ENCODE measurements around the gene RAB31. TPM values are rescaled to one million over a fixed set of nuclear protein-coding genes. Genes with fewer than 3 reads are reported as not detected.

RAB31 gene
- polyA plus RNA-seq, 1 of the 3 experiments (the other 2 are of a cell fraction): 23.0 TPM

- no peak for TF ChIP-seq YY1 (IDR thresholded peaks at IDR 0.05; ENCODE audit: low read depth)
- no peak for TF ChIP-seq NFIC (IDR thresholded peaks at IDR 0.05; ENCODE audit: borderline replicate concordance)
Observed at GRCh38 chr18:9724797-9725585, 16.9 kb downstream of the RAB31 start (continued).

- Histone ChIP-seq H3K27ac (ENCODE audit: low read depth in 2 of 2, low read length in 1 of 2) (no peak overlapping the region), H3K9me3 (no peaks in the 10 kb centered on the region), H3K9me2 (no peaks in the 10 kb centered on the region), H2AFZ (ENCODE audit: low read depth) (no peak overlapping the region), H3K4me1 (ENCODE audit: control insufficient read depth in 1 of 2, insufficient read depth in 2 of 2, low read depth in 1 of 2, low read length in 1 of 2) (0 out of 4 replicates have a peak, but pooled peaks cover 0 to 10% of the 10 kb centered on the region in 2 experiments), H3K4me2 (no peak overlapping the region), H4K20me1 (ENCODE audit: insufficient read depth) (no peaks in the 10 kb centered on the region), H3K4me3 (ENCODE audit: low read depth in 2 of 2, low read length in 1 of 2) (no peak overlapping the region), H3K36me3 (replicated peaks in 1 of 2; ENCODE audit: control insufficient read depth in 1 of 2, insufficient read depth in 2 of 2, low read length in 1 of 2) (peaks cover 0 to 4% of the 10 kb centered on the region in 2 experiments), H3F3A (replicated peaks; ENCODE audit: insufficient read depth) (no peaks in the 10 kb centered on the region), H3K27me3 (ENCODE audit: insufficient read depth) (no peaks in the 10 kb centered on the region), H3K79me2 (ENCODE audit: insufficient read depth) (peaks cover 69% of the 10 kb centered on the region; the same call in 1 of the 2 replicates), H3K9ac (no peak overlapping the region)
- WGBS (ENCODE audit: low lambda C conversion rate): 96% methylated on average over 4 of the region's 5 CpGs
- TF ChIP-seq GATA2 (CRISPR knock-in tag; IDR thresholded peaks at IDR 0.05) (no peak), ZBTB33 (IDR thresholded peaks at IDR 0.05; ENCODE audit: borderline replicate concordance, low read depth) (no peak), EP300 (IDR thresholded peaks at IDR 0.05; ENCODE audit: borderline replicate concordance in 1 of 2, low read depth in 1 of 2, low read length in 1 of 2) (no peak), RCOR1 (IDR thresholded peaks at IDR 0.05; ENCODE audit: low read length) (no peak), POLR2AphosphoS5 (IDR thresholded peaks at IDR 0.05; ENCODE audit: low read depth, low read length) (no peak), EZH2phosphoT487 (IDR thresholded peaks at IDR 0.05; ENCODE audit: borderline replicate concordance, low read depth) (no peak), TAF1 (IDR thresholded peaks at IDR 0.05; ENCODE audit: borderline replicate concordance, low read depth, low read length) (no peak), JUND (IDR thresholded peaks at IDR 0.05) (no peak), TCF12 (IDR thresholded peaks at IDR 0.05) (no peak), USF2 (IDR thresholded peaks at IDR 0.05; ENCODE audit: borderline replicate concordance, low read depth, low read length) (no peak), FOXM1 (IDR thresholded peaks at IDR 0.05; ENCODE audit: low read depth) (no peak), NFIC (IDR thresholded peaks at IDR 0.05; ENCODE audit: borderline replicate concordance) (no peak), SMC3 (IDR thresholded peaks at IDR 0.05; ENCODE audit: low read depth, low read length) (no peak), RFX5 (IDR thresholded peaks at IDR 0.05; ENCODE audit: low read length) (no peak), FOSL2 (IDR thresholded peaks at IDR 0.05; ENCODE audit: borderline replicate concordance, low read depth) (no peak), RAD21 (IDR thresholded peaks at IDR 0.05; ENCODE audit: low read length) (no peak), RXRA (IDR thresholded peaks at IDR 0.05; ENCODE audit: borderline replicate concordance, low read depth) (no peak)
- TF ChIP-seq, protein P1, sequence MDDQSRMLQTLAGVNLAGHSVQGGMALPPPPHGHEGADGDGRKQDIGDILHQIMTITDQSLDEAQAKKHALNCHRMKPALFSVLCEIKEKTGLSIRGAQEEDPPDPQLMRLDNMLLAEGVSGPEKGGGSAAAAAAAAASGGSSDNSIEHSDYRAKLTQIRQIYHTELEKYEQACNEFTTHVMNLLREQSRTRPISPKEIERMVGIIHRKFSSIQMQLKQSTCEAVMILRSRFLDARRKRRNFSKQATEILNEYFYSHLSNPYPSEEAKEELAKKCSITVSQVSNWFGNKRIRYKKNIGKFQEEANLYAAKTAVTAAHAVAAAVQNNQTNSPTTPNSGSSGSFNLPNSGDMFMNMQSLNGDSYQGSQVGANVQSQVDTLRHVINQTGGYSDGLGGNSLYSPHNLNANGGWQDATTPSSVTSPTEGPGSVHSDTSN (IDR thresholded peaks at IDR 0.05): no peak
- TF ChIP-seq, protein P2, sequence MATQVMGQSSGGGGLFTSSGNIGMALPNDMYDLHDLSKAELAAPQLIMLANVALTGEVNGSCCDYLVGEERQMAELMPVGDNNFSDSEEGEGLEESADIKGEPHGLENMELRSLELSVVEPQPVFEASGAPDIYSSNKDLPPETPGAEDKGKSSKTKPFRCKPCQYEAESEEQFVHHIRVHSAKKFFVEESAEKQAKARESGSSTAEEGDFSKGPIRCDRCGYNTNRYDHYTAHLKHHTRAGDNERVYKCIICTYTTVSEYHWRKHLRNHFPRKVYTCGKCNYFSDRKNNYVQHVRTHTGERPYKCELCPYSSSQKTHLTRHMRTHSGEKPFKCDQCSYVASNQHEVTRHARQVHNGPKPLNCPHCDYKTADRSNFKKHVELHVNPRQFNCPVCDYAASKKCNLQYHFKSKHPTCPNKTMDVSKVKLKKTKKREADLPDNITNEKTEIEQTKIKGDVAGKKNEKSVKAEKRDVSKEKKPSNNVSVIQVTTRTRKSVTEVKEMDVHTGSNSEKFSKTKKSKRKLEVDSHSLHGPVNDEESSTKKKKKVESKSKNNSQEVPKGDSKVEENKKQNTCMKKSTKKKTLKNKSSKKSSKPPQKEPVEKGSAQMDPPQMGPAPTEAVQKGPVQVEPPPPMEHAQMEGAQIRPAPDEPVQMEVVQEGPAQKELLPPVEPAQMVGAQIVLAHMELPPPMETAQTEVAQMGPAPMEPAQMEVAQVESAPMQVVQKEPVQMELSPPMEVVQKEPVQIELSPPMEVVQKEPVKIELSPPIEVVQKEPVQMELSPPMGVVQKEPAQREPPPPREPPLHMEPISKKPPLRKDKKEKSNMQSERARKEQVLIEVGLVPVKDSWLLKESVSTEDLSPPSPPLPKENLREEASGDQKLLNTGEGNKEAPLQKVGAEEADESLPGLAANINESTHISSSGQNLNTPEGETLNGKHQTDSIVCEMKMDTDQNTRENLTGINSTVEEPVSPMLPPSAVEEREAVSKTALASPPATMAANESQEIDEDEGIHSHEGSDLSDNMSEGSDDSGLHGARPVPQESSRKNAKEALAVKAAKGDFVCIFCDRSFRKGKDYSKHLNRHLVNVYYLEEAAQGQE (IDR thresholded peaks at IDR 0.05; ENCODE audit: low read depth, low read length): no peak
- CTCF ChIA-PET: no interaction called here
- no peak for DNase-seq
- POLR2A ChIA-PET: no interaction called here
Observed at GRCh38 chr18:9726175-9726574, 18.1 kb downstream of the RAB31 start.

Data from SK-N-SH (cell line).